T-helper 2 cell treated with Interferon-gamma antibody and Interleukin-4, amounts not matched to agents 100 ng/mL and 5 ng/mL, for 36 hours (primary cell): ENCODE results near the gene JPT2. TPM values are rescaled to one million over a fixed set of nuclear protein-coding genes. Genes with fewer than 3 reads are reported as not detected.
"Not testable (repeated sequence)": the region's sequence is repeated elsewhere in the genome, so short reads cannot be mapped to it uniquely, and the experiment has no call there.

ENCODE experiments used
- intact Hi-C: fragments of 100-400 bp; cut with micrococcal nuclease; formaldehyde crosslinking; loops from one replicate; pipeline ENCODE4 v1.15.1; 2023
- total RNA-seq: library from RNA; stranded (reverse); gene quantifications from 2 replicates; pipeline ENCODE4 v1.2.3, GENCODE V29; 2022

Gene JPT2
- total RNA-seq, 1 donor from 2014 or later = 73.3 TPM

- intact Hi-C loops = no loop called here
Observed at GRCh38 chr16:1727651-1728624, 49.9 kb downstream of the JPT2 start.

- intact Hi-C loops = no loop called here
Observed at GRCh38 chr16:1729026-1729425, 50.9 kb downstream of the JPT2 start.

- intact Hi-C loops = no loop called here
Observed at GRCh38 chr16:1729445-1729844, 51.4 kb downstream of the JPT2 start.

- intact Hi-C loops = no loop called here
Observed at GRCh38 chr16:1731073-1731472, 53.0 kb downstream of the JPT2 start.

GRCh38 chr16:1731603-1732002 is 53.5 kb downstream of the JPT2 start:
- intact Hi-C loops = no loop called here

DNA sequence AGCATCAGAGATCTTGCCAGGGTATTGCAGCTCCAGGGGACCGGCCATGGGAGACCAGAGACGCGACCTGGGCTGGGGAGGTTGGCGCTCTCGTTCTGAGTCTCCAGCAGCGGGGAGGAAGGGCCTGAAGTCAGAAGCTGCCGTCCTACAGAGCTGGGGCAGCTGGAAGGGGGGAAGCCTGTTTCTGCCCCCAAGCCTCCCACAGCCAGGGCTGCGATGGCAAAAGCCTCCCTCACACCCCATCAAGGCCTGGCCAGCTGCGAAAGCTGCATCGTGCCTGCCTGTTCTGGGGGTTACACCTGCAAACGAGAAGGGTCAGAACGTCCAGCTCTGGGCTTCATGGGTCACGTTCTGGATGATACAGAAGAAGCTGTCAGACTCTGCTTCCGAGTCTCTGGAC is 54.0 kb downstream of the JPT2 start:
- intact Hi-C loops = no loop called here

- intact Hi-C loops = not testable (repeated sequence)
Observed at GRCh38 chr16:1732551-1732987, 54.5 kb downstream of the JPT2 start.

- intact Hi-C loops = no loop called here
Observed at GRCh38 chr16:1734123-1734522, 56.0 kb downstream of the JPT2 start.

DNA sequence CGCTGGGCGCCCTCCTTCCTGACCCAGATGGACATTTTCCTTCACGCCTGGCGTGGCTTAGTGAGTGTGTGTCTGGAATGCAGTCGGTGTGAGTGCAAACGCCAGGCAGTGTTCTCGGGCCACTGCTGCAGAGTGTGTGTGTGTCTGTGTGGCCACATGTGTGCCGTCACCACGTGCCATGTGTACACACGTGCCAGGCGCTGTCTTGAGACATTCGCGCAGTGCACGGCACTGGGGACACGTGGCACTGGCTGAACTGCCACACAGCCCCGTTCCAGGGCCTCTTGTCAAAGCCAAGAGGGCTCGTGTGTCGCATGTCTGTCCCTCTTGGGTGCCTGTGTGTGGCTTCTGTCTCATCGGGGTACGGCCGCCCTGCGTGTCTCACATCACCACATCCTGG is 56.7 kb downstream of the JPT2 start:
- intact Hi-C loops = no loop called here

GRCh38 chr16:1740234-1740633 is 62.2 kb downstream of the JPT2 start:
- intact Hi-C loops = no loop called here

DNA sequence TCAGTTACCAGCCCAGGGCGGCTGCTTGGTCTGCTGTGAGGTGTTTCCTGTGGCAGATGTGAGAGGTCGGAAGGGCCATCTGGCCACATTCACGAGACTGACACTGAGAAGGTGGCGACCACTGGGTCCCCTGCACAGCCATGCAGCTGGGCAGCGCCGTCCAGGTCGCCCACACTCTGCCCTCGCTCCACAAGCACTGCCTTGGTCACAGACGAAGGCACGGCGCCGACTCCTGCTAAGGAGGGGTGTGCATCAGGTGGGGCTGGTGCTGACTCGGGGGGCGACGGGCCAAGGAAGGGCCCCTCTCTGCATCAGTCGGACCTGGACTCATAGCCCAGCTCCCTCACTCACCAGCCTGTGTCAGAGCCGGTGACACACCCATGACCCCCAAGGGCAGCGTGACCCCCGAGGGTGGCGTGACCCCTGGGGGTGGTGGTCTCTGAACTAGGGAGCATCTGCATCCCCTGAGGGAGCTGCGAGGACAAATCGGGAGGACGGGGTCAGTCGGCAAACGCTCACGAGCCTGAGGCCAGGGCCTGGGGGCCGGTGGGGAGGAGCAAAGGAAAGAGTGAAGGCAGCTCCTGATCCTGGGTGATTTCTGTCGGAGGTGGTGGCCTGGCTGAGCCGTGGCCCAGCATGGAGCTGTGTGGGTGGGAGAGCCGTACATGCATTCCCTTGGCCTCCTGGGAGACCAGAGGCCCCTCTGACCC is 62.9 kb downstream of the JPT2 start:
- intact Hi-C loops = no loop called here

GRCh38 chr16:1741553-1742165 is 63.6 kb downstream of the JPT2 start:
- intact Hi-C loops = no loop called here

GRCh38 chr16:1743376-1744337 is 65.6 kb downstream of the JPT2 start:
- intact Hi-C loops = no loop called here

DNA sequence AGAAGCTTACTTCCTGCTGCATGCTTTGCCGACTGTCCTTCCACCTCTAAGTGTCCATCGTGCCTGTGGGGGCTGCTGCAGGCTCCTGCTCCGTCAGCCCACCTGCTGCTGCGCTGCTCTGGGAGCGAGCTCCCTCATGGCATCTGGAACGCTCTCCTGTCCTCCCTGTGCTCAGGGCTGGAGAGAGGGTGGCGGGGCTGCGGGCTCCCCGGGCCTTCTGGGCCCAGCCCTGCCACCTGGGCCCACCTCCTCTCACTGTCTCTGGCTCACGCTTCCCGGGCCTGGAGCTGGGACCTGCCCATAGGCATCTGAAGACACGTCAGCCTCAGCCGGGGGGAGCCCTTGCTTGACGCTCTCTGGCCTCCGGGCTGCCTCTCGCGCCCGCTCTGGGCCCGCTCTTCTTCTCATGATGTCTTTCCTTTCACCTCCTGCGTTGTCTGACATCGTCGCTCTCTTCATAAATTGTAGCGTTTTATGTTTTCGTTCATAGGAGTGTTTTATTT is 66.3 kb downstream of the JPT2 start:
- intact Hi-C loops = no loop called here

DNA sequence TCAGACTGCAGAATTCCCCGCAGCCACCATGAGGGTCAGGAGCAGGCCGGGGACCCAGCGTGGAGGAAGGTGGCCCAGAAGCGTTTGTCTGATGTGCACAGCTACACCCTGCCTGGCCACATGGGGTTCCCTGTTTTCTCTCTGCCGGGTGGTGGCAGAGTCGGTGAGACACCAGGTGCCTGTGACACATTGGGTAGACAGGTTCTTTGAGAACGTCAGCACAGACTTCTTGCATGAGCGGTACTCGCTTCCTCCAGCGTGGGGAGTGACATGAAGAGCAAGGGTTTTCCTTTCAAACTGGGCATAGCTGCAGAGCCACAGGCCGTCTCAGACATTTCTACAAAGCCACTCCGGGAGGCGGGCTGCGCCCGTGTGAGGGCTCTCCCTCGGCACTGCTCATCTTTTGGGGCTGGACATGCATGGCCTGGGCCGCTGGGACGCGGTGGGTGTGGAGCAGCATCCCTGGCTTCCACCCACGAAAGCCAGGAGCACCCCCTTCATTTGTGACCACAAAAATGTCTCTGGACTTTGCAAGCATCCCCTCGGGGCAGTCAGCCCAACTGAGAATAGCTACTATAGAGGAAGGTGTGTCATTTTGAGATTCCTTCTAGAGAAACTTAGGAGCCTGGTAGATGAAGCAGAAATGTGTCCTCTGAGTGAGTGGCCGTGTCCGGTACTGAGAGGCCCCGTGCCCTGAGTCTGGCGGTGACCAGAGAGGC is 67.3 kb downstream of the JPT2 start:
- intact Hi-C loops = no loop called here

DNA sequence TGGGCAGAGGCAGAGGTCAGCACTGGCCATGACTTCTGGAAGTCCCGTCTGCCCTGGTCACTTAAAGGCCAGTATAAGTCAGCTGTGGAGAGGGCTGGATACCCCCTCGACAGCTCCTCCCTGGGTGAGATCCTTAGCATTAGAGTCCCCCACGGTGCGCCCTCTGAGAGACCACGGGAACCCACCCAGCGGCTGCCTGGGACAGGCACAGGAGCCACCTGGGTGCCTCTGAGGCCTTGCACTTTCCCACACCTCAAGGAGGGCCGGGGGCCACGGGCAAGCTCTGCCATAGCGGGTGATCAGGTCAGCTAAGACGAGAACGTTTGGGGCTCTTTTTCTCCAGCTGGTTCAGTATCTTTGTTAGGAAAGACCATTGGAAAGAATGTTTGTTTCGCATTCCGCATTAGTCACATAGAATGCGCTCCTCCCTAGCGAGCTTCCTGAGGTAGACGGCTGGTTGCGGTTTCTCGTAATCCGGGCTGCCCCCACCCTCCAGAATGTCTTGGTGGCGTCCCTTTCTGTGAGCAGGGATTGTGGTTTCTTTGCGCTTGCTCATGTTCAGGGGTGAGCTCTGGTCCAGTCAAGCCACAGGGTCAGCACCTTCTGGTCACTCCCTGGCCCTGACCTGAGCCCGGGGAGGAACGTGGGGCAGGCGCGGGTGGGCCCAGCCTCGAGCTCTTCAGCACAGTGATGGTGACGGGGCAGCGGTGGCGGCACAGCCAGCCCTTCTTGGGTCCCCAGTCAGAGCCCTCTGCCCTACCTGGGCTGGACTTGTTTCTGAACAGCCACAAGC is 68.0 kb downstream of the JPT2 start:
- intact Hi-C loops = no loop called here

- intact Hi-C loops = no loop called here
Observed at GRCh38 chr16:1746693-1747195, 68.7 kb downstream of the JPT2 start.

GRCh38 chr16:1747934-1748333 is 69.9 kb downstream of the JPT2 start:
- intact Hi-C loops = no loop called here
